Measurements from ENCODE around the gene CSPG4. TPM values are rescaled to one million over a fixed set of nuclear protein-coding genes. Genes with fewer than 3 reads are reported as not detected.
A peak's percentile ranks its signal among the peaks of the same experiment; 100 is the strongest.
"Not testable (repeated sequence)": the region's sequence is repeated elsewhere in the genome, so short reads cannot be mapped to it uniquely, and the experiment has no call there.

CSPG4 gene
- total and polyA plus RNA-seq, 5 experiments from 2014 or later: not detected

DNA sequence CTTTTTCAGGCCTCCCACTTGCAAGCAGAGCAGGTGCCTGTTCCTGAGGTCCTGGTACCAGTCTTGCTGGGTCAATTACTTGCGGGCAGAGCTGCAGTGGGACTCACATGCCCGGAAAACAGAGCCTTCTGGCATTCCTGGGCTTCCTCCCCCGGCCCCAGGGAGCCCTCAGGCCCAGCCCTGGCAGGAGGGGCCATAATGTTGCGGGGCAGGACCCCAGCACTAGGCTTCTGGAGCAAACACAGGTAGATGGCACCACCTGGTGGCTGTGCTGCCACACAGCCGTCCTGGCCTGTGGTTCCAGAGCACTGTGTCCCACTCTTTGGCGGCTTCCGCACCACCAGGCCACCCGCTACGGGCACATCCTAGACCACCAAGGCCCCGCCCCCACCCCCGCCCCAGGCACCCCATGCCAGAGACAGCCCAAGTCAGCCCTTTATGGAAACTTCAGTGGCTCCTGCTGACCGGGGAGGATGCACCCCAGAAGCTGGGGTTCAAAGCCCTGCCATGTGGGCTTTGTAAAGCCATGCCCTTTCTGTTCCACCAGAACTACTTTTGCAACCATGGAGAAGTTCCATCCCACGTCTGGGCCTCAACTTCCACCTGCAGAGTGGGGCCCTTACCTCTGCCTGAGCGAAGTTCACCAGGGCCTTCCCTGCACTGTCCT, 28.9 kb downstream of the CSPG4 start:
- DNase-seq (peak; percentile 38 to 80 (median 60)), ATAC-seq (peak; percentile 88 to 96)
- not testable (repeated sequence) for H3K4me1 Mint-ChIP-seq, H3K36me3 Mint-ChIP-seq, H3K27me3 Mint-ChIP-seq, H3K9me3 Mint-ChIP-seq
- H3K27ac Mint-ChIP-seq: peak overlapping the region in 1 of 10 donors; percentile 3
- POLR2A ChIA-PET: interaction anchor here (1.5 to 2.7 kb wide), 2 partner anchors 44 to 316 kb away, joined by 4 to 13 read pairs; partner anchors contain the start of genes IMP3 and MAN2C1
- H3K4me3 Mint-ChIP-seq: peak overlapping the region in 1 of 10 donors; percentile 54

- H3K4me1 Mint-ChIP-seq: no peaks in the 10 kb centered on the region
- no peak overlapping the region for H3K4me3 Mint-ChIP-seq
- H3K36me3 Mint-ChIP-seq: no peaks in the 10 kb centered on the region
- H3K27ac Mint-ChIP-seq: no peak overlapping the region
- POLR2A ChIA-PET: interaction anchor here (2.7 kb wide), 1 partner anchor 314 kb away, joined by 13 read pairs; the partner anchor contains the start of gene MAN2C1
- no peaks in the 10 kb centered on the region for H3K27me3 Mint-ChIP-seq
- no peaks in the 10 kb centered on the region for H3K9me3 Mint-ChIP-seq
- ATAC-seq: no peak
- DNase-seq: no peak
Observed at GRCh38 chr15:75682181-75683135, 30.2 kb downstream of the CSPG4 start.

- Mint-ChIP-seq H3K27ac (peak overlapping the region in 1 of 10 donors; percentile 79), H3K27me3 (no peaks in the 10 kb centered on the region), H3K36me3 (no peaks in the 10 kb centered on the region), H3K9me3 (no peaks in the 10 kb centered on the region), H3K4me3 (no peak overlapping the region), H3K4me1 (no peaks in the 10 kb centered on the region)
- POLR2A ChIA-PET: interaction anchor here (0.6 kb wide), 1 partner anchor 56 kb away, joined by 4 read pairs; no protein-coding TSS in a partner anchor
- ATAC-seq (no peak), DNase-seq (no peak)
Observed at GRCh38 chr15:75680007-75680789, 32.5 kb downstream of the CSPG4 start.

DNA sequence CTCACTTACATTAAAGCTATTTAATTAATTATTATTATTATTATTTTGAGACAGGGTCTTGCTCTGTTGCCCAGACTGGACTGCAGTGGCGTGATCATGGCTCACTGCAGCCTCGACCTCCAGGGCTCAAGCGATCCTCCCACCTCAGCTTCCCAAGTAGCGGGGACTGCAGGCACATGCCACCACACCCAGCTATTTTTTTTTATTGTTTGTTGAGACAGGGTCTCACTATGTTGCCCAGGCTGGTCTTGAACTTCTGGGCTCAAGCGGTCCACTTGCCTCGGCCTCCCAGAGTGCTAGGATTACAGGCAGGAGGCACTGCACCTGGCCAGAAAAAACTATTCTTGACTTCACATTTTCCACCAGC, 34.3 kb downstream of the CSPG4 start:
- H3K36me3 Mint-ChIP-seq, H3K4me3 Mint-ChIP-seq, H3K27me3 Mint-ChIP-seq, ATAC-seq, POLR2A ChIA-PET, DNase-seq, H3K9me3 Mint-ChIP-seq, H3K4me1 Mint-ChIP-seq: not testable (repeated sequence)
- peak overlapping the region in 1 of 10 donors; percentile 70 for H3K27ac Mint-ChIP-seq

DNA sequence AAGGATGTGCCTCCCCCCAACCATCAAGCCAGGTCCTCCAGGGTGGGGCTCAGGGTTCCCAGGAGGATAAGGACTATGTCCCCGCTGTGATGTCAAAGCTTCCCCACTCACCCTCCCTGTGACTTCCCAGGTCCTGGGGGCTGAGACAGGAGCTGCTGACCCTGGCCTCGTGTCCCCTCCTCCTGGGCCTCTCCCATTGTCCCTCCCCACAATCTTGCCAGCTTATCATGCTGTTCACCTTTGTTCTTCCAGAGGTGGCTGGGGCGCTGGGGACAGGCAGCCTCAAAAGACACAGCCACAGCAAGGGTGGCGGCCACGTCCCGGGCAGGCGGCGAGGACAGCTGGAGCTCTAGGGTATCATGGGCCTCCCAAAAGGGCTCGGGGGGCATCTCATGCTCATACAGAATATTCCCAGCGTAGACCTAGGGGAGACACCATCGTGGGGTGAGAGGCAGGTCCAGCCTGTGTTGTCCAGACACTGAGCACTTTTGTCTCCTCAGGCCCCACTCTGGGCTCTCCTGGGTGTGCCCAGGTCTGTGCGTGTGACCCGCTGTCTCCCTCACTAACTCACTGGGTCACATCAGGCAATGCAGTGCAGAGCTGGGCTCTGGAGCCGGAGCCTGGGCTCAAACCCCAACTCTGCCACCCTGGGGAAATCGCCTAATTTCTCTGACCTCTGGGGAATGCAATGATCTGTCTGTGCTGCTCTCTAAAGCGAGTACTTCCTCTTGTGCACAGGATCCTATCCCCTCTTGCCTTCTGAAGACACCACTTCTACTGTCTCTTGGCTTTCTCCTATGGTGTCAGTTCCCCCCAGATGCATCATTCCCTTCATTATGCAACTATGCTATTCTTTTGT, 35.0 kb downstream of the CSPG4 start:
- no peaks in the 10 kb centered on the region for H3K36me3 Mint-ChIP-seq
- POLR2A ChIA-PET: interaction anchor here (0.9 kb wide), 1 partner anchor 11 kb away, joined by 3 read pairs; no protein-coding TSS in a partner anchor
- no peak for DNase-seq
- no peaks in the 10 kb centered on the region for H3K4me1 Mint-ChIP-seq
- H3K4me3 Mint-ChIP-seq: no peak overlapping the region
- no peaks in the 10 kb centered on the region for H3K9me3 Mint-ChIP-seq
- peak overlapping the region in 2 of 10 donors; percentile 41 to 70 for H3K27ac Mint-ChIP-seq
- H3K27me3 Mint-ChIP-seq: no peaks in the 10 kb centered on the region
- no peak for ATAC-seq

DNA sequence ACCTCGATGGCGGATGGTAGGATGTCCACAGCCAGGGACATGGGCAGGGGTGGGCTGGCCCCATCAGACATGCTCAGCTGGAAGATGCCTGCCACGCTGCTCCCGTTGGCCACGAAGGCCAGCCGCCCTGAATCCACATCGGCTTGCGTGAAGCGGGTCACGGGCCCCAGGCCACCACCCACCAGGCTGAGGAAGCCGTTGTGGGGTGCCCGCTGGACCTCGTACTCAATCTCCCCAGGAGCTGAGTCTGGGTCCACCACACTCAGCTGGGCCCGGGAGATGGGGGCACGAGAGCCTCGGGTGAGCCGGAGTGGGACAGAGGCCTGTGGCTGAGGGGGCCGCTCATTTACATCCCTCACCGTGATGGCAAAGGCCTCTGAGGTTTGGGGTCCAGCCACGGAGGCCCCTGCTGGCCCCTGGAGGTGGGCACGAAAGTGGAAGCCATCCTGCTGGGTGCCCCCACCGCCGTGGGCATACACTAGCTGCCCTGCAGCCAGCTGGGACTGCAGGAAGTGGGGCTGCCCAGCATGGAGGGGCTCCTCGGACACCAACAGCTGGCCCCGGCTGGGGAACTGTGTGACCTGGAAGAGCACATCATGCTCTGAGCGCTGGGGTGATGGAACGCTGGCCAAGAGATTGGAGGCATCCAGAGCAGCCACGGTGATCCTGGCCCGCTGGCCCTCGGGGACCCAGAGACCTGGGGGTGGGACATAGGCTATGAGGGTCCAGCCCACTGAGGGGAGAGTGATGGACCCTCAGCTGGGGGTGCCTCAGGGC, 35.8 kb downstream of the CSPG4 start:
- H3K9me3 Mint-ChIP-seq: no peaks in the 10 kb centered on the region

DNA sequence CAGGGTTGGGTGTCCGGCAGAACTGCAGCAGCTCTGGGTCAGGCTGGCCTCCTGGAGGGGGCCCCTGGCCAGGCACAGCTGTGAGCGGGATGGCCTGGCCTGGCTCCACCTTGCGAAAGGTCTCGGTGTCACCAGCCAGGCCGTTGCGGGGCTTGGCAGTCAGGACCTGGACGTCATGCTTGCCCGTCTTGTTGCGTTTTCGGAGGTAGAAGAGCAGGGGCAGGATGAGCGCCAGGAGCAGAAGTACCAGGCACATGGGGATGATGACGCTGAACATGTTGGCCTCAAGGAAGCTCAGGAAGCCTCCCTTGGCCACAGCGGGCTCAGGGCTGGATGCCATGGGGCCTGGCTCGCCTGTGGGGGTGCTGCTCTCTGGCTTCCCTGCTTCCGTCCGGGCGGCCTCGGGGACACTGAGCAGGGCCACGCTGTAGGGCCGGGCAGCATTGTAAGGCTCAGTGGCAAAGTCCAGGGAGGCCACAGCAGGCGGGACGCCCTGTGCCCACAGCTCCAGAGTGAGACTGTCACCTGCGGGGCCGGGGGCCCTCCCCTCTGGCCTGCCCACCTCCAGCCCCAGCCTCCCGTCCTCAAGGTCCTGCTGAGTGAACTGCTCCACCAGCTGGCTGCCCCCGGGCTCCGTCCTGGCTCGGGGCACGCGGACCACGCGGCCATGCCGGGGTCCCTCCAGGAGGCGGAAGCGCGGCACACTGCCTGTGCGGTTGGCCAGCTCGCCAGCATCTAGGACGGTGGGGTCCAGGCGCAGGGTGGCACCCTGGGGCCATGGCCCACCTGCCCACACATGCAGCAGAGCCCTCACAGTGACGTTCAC, 36.9 kb downstream of the CSPG4 start:
- no peaks in the 10 kb centered on the region for H3K4me1 Mint-ChIP-seq
- no peaks in the 10 kb centered on the region for H3K9me3 Mint-ChIP-seq
- no peak overlapping the region for H3K4me3 Mint-ChIP-seq
- DNase-seq (no peak), ATAC-seq (no peak)
- H3K27me3 Mint-ChIP-seq: no peaks in the 10 kb centered on the region
- no peaks in the 10 kb centered on the region for H3K36me3 Mint-ChIP-seq
- POLR2A ChIA-PET: interaction anchor here (0.5 kb wide), 1 partner anchor 56 kb away, joined by 3 read pairs; no protein-coding TSS in a partner anchor
- H3K27ac Mint-ChIP-seq: no peak overlapping the region

More for the DNA sequence above, 35.8 kb downstream of the CSPG4 start:
- ATAC-seq: no peak
- DNase-seq: no peak
- H3K27ac Mint-ChIP-seq: no peak overlapping the region
- H3K4me3 Mint-ChIP-seq: no peak overlapping the region
- no peaks in the 10 kb centered on the region for H3K36me3 Mint-ChIP-seq
- no peaks in the 10 kb centered on the region for H3K27me3 Mint-ChIP-seq
- POLR2A ChIA-PET: interaction anchor here (0.5 to 0.9 kb wide), 2 partner anchors 10 to 58 kb away, joined by 3 read pairs; no protein-coding TSS in a partner anchor
- H3K4me1 Mint-ChIP-seq: no peaks in the 10 kb centered on the region

DNA sequence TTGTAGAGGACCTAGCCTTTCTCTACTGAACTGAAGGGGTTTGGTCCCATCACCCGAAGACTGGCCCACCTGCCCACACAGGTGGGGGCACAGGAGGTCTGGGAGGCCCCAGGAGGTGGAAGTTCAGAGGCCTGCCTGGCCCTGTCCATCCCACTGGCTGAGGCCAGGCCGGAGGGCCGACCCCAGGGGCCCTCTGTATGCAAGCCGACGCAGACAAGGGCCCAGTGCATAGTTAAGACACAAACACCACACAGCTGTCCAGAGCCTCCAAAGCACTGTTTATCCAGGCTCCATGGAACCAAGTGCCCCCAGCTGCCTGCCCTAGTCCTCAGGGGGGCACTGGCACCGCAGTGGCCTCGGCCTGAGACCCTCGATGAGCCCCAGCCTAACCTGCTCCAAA, 38.3 kb downstream of the CSPG4 start:
- no peak overlapping the region for H3K4me3 Mint-ChIP-seq
- POLR2A ChIA-PET: no interaction called here
- H3K27ac Mint-ChIP-seq: peak overlapping the region in 1 of 10 donors; percentile 24
- no peaks in the 10 kb centered on the region for H3K36me3 Mint-ChIP-seq
- no peak for DNase-seq
- H3K27me3 Mint-ChIP-seq: no peaks in the 10 kb centered on the region
- no peaks in the 10 kb centered on the region for H3K9me3 Mint-ChIP-seq
- H3K4me1 Mint-ChIP-seq: no peaks in the 10 kb centered on the region
- ATAC-seq: no peak

DNA sequence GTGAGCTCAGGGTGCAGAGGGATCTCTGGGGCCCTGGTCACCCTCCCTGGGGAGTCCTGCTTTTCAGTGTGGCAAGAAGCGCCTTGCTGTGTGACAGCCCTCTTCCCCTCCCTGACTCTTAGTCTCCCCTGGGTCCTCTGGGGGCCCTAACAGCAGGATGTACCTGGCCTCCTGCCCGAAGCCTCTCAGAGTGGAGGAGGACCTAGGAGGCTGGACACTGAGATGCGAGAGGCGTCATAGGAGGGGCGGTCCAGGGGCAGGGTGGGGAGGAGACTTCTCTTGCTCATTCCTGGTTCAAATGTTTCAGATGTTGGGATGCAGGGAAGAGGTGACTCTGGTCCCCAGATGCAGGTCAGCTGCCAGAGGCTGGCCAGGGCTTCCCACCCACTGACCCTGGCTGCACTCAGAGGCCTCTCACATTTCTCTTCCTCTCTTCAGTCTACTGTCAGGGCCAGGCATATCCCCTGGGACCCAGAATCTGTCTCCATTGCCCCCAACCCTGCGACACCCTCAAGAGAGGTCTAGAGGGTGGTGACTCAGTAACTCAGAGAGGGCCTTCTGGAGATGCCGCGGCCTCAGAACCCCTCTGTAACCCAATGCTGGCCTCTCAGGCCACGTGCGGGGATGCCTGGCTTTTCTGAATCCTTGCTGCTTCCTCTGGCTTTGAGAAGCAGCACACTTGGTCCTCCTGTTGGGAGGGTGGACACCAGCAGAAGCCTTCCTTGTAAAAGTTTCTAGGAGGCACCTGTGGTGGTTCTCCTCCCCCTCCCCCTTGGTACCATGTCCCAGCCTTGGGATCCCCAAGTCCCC, 39.0 kb downstream of the CSPG4 start:
- H3K9me3 Mint-ChIP-seq: no peaks in the 10 kb centered on the region
- DNase-seq: no peak
- H3K36me3 Mint-ChIP-seq: no peaks in the 10 kb centered on the region
- H3K27me3 Mint-ChIP-seq: no peaks in the 10 kb centered on the region
- POLR2A ChIA-PET: no interaction called here
- H3K4me3 Mint-ChIP-seq: no peak overlapping the region
- ATAC-seq: no peak
- peak overlapping the region in 1 of 10 donors; percentile 24 for H3K27ac Mint-ChIP-seq
- no peaks in the 10 kb centered on the region for H3K4me1 Mint-ChIP-seq

Measured in naive thymus-derived CD8-positive, alpha-beta T cell (primary cell).